SK-N-SH (cell line): ENCODE data around the gene PNPLA1.

Source experiments
- EP300 ChIP-seq, 2 experiments: IDR thresholded peaks; 2 replicates each; pipeline versions ENCODE4 v1.4.0 to v1.6.1; 2012; ENCODE audit warnings: borderline replicate concordance in 1 of 2, low read depth in 1 of 2, low read length in 1 of 2
- JUND ChIP-seq: IDR thresholded peaks from 2 replicates; pipeline ENCODE4 v1.4.0; 2012
- NRF1 ChIP-seq: IDR thresholded peaks from 2 replicates; pipeline ENCODE4 v1.6.1; 2012; ENCODE audit warnings: low read depth, mild to moderate bottlenecking, low read length
- POLR2AphosphoS5 ChIP-seq: IDR thresholded peaks from 2 replicates; pipeline ENCODE4 v1.6.1; 2012; ENCODE audit warnings: low read depth, low read length
- RAD21 ChIP-seq: IDR thresholded peaks from 2 replicates; pipeline ENCODE4 v1.6.1; 2012; ENCODE audit warnings: mild to moderate bottlenecking, low read length
- TAF1 ChIP-seq: IDR thresholded peaks from 2 replicates; pipeline ENCODE4 v1.6.1; 2012; ENCODE audit warnings: low read depth, mild to moderate bottlenecking, low read length, moderate library complexity, borderline replicate concordance
- YY1 ChIP-seq: IDR thresholded peaks from 2 replicates; pipeline ENCODE4 v1.4.0; 2012; ENCODE audit warnings: low read depth, mild to moderate bottlenecking
- TF ChIP-seq, protein P1 (sequence below): fragments of 200-600 bp; sonication (generic); IDR thresholded peaks from 2 replicates; pipeline ENCODE4 v1.6.1; 2017; ENCODE audit warnings: antibody characterized with exemption, mild to moderate bottlenecking, moderate library complexity
- TF ChIP-seq, protein P2 (sequence below): IDR thresholded peaks from 2 replicates; pipeline ENCODE4 v1.6.1; 2012; ENCODE audit warnings: mild to moderate bottlenecking, low read depth, low read length, moderate library complexity
- TF ChIP-seq, protein P3 (sequence below): IDR thresholded peaks from 2 replicates; pipeline ENCODE4 v1.4.0; 2012; ENCODE audit warnings: low read depth, borderline replicate concordance
- TF ChIP-seq, protein P4 (sequence below): IDR thresholded peaks from 2 replicates; pipeline ENCODE4 v1.4.0; 2012; ENCODE audit warnings: low read depth
- TF ChIP-seq, protein P5 (sequence below): IDR thresholded peaks from 2 replicates; pipeline ENCODE4; 2012
- TF ChIP-seq, protein P6 (sequence below): IDR thresholded peaks from 2 replicates; pipeline ENCODE4 v1.4.0; 2012; ENCODE audit warnings: low read depth, borderline replicate concordance

DNA sequence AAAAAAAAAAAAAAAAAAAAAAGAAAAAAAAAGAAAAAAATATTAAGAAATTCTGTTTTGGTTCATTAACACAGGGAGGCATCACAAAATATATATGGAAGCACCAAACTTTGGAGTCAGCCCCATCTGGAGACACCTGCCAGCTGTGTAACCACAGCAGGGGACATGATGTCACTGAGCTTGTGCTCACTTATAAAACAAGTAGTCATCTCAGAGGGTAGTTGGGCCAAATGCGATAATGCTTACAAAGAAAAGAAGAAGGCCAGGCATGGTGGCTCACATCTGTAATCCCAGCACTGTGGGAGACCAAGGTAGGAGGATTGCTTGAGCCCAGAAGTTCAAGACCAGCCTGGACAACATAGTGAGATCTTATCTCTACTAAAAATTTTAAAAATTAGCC lies 68.0 kb downstream of the PNPLA1 start:
- TF ChIP-seq, protein P1, sequence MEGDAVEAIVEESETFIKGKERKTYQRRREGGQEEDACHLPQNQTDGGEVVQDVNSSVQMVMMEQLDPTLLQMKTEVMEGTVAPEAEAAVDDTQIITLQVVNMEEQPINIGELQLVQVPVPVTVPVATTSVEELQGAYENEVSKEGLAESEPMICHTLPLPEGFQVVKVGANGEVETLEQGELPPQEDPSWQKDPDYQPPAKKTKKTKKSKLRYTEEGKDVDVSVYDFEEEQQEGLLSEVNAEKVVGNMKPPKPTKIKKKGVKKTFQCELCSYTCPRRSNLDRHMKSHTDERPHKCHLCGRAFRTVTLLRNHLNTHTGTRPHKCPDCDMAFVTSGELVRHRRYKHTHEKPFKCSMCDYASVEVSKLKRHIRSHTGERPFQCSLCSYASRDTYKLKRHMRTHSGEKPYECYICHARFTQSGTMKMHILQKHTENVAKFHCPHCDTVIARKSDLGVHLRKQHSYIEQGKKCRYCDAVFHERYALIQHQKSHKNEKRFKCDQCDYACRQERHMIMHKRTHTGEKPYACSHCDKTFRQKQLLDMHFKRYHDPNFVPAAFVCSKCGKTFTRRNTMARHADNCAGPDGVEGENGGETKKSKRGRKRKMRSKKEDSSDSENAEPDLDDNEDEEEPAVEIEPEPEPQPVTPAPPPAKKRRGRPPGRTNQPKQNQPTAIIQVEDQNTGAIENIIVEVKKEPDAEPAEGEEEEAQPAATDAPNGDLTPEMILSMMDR: no peak
- TF ChIP-seq, protein P2, sequence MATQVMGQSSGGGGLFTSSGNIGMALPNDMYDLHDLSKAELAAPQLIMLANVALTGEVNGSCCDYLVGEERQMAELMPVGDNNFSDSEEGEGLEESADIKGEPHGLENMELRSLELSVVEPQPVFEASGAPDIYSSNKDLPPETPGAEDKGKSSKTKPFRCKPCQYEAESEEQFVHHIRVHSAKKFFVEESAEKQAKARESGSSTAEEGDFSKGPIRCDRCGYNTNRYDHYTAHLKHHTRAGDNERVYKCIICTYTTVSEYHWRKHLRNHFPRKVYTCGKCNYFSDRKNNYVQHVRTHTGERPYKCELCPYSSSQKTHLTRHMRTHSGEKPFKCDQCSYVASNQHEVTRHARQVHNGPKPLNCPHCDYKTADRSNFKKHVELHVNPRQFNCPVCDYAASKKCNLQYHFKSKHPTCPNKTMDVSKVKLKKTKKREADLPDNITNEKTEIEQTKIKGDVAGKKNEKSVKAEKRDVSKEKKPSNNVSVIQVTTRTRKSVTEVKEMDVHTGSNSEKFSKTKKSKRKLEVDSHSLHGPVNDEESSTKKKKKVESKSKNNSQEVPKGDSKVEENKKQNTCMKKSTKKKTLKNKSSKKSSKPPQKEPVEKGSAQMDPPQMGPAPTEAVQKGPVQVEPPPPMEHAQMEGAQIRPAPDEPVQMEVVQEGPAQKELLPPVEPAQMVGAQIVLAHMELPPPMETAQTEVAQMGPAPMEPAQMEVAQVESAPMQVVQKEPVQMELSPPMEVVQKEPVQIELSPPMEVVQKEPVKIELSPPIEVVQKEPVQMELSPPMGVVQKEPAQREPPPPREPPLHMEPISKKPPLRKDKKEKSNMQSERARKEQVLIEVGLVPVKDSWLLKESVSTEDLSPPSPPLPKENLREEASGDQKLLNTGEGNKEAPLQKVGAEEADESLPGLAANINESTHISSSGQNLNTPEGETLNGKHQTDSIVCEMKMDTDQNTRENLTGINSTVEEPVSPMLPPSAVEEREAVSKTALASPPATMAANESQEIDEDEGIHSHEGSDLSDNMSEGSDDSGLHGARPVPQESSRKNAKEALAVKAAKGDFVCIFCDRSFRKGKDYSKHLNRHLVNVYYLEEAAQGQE: no peak
- TF ChIP-seq RAD21 (no peak), TAF1 (no peak), YY1 (no peak), JUND (no peak), POLR2AphosphoS5 (no peak), NRF1 (no peak), EP300 (IDR thresholded peaks at IDR 0.05; ENCODE audit: borderline replicate concordance in 1 of 2, low read depth in 1 of 2, low read length in 1 of 2) (no peak)
- TF ChIP-seq, protein P3, sequence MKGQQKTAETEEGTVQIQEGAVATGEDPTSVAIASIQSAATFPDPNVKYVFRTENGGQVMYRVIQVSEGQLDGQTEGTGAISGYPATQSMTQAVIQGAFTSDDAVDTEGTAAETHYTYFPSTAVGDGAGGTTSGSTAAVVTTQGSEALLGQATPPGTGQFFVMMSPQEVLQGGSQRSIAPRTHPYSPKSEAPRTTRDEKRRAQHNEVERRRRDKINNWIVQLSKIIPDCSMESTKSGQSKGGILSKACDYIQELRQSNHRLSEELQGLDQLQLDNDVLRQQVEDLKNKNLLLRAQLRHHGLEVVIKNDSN: no peak
- TF ChIP-seq, protein P4, sequence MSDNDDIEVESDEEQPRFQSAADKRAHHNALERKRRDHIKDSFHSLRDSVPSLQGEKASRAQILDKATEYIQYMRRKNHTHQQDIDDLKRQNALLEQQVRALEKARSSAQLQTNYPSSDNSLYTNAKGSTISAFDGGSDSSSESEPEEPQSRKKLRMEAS: no peak
- TF ChIP-seq, protein P5, sequence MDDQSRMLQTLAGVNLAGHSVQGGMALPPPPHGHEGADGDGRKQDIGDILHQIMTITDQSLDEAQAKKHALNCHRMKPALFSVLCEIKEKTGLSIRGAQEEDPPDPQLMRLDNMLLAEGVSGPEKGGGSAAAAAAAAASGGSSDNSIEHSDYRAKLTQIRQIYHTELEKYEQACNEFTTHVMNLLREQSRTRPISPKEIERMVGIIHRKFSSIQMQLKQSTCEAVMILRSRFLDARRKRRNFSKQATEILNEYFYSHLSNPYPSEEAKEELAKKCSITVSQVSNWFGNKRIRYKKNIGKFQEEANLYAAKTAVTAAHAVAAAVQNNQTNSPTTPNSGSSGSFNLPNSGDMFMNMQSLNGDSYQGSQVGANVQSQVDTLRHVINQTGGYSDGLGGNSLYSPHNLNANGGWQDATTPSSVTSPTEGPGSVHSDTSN: no peak
- TF ChIP-seq, protein P6, sequence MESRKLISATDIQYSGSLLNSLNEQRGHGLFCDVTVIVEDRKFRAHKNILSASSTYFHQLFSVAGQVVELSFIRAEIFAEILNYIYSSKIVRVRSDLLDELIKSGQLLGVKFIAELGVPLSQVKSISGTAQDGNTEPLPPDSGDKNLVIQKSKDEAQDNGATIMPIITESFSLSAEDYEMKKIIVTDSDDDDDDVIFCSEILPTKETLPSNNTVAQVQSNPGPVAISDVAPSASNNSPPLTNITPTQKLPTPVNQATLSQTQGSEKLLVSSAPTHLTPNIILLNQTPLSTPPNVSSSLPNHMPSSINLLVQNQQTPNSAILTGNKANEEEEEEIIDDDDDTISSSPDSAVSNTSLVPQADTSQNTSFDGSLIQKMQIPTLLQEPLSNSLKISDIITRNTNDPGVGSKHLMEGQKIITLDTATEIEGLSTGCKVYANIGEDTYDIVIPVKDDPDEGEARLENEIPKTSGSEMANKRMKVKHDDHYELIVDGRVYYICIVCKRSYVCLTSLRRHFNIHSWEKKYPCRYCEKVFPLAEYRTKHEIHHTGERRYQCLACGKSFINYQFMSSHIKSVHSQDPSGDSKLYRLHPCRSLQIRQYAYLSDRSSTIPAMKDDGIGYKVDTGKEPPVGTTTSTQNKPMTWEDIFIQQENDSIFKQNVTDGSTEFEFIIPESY: no peak
